Stimulated activated CD8-positive, alpha-beta memory T cell treated with anti-CD3 and anti-CD28 coated beads, Interleukin-15, amount 100 ng/mL, for 24 hours (primary cell): ENCODE results near the gene LINC01488.

Experiments used
- DNase-seq: peaks from one replicate; pipeline ENCODE4 v3.0.0-alpha.2; 2020; ENCODE audit warnings: low read depth

Gene LINC01488

GRCh38 chr11:69445131-69445470 lies 36.4 kb upstream of the LINC01488 start:
- no peak for DNase-seq

GRCh38 chr11:69446108-69446507 lies 35.4 kb upstream of the LINC01488 start:
- no peak for DNase-seq

GRCh38 chr11:69447786-69448185 lies 33.7 kb upstream of the LINC01488 start:
- DNase-seq, result no peak

GRCh38 chr11:69448471-69449284 lies 32.8 kb upstream of the LINC01488 start:
- DNase-seq, result no peak

- DNase-seq, result no peak
These were observed 32.0 kb upstream of the LINC01488 start for GRCh38 chr11:69449320-69450063.

- no peak for DNase-seq
These were observed 31.2 kb upstream of the LINC01488 start for GRCh38 chr11:69450064-69450856.

GRCh38 chr11:69450857-69451220 lies 30.6 kb upstream of the LINC01488 start:
- DNase-seq, result no peak

- DNase-seq, result no peak
These were observed 30.2 kb upstream of the LINC01488 start for GRCh38 chr11:69451289-69451688.

- no peak for DNase-seq
These were observed 29.1 kb upstream of the LINC01488 start for GRCh38 chr11:69452206-69452987.

- no peak for DNase-seq
These were observed 28.3 kb upstream of the LINC01488 start for GRCh38 chr11:69453151-69453550.

- DNase-seq, result no peak
These were observed 27.4 kb upstream of the LINC01488 start for GRCh38 chr11:69454018-69454417.

- DNase-seq, result no peak
These were observed 25.5 kb upstream of the LINC01488 start for GRCh38 chr11:69455969-69456368.

- no peak for DNase-seq
These were observed 24.8 kb upstream of the LINC01488 start for GRCh38 chr11:69456712-69457111.

- DNase-seq, result no peak
These were observed 21.5 kb upstream of the LINC01488 start for GRCh38 chr11:69459848-69460539.

GRCh38 chr11:69460540-69461257 lies 20.8 kb upstream of the LINC01488 start:
- DNase-seq, result no peak

GRCh38 chr11:69461272-69461962 lies 20.0 kb upstream of the LINC01488 start:
- no peak for DNase-seq

- DNase-seq, result no peak
These were observed 19.1 kb upstream of the LINC01488 start for GRCh38 chr11:69462106-69462951.

GRCh38 chr11:69463181-69463994 lies 18.1 kb upstream of the LINC01488 start:
- DNase-seq, result no peak
